HG03442 (cell line): ENCODE results near the gene GPR50.

Experiments used
- ATAC-seq: cut with Tn5 transposase; IDR thresholded peaks from one replicate; pipeline ENCODE4 v1.9.1; 2021; ENCODE audit warnings: mild to moderate bottlenecking, moderate library complexity; ENCODE audit not compliant: unreplicated experiment

GPR50 gene

DNA sequence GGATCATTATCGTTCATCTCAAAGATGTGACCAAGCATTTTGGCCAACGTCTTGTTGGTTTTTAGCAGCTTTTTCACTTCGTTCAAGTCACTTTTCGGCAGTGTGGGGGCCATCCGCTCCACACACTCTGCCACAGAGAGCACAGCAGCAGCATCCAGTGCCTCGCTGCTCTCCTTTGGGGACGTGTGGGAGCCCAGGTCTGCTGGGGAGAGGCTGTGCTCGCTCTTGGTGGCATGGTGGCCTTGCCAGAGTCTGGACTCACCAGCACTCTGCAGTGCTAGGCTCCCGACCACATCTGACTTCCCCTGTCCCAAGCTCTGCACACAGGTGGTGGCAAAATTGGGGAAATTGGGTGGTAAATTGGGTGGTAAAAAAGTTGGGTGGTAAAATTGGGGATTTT, 50.6 kb downstream of the GPR50 start:
- no peak for ATAC-seq

DNA sequence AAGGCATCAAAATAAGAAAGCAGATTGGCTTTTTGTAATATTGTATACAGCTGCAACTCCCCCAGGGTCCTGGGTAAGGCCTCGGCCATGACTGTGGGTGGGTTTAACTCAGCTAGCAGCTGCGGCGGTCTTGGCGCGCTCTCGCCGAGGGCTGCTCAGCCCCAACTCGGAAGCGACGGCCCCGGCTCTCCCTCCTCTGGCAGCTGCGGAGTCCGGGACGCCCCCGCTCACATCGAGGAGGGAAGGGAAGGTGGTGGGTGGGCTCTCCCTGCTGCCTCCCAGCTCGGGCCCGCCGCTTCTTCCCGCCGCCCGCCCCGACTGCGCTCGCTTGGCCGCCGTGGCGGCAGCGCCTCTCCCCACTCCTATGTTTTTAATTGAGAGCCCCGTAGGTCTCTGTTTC, 51.2 kb downstream of the GPR50 start:
- ATAC-seq = no peak

DNA sequence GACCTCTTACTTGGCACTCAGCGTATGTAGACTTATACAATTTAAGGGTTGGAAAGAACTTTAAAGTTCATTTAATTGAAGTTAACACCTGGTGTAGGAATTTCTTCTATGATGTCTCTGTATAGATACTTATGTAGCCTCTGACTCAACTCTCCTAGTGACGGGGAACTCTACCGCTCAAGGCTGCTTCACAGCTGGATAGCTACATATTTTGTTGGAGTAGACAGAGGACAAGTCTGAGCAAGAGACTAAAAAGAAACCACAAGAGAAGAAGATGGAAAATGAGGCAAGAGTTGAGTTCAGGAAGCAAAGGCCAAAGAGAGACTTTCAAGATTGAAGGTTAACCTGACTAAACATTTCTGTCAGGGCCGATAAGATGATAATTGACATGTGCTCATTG, 52.6 kb downstream of the GPR50 start:
- ATAC-seq = no peak
